Vagina (tissue), 2 donors: ENCODE results near the gene SEMA6A.

ENCODE experiments used
- POLR2AphosphoS5 ChIP-seq, 2 donors: sonication (generic); formaldehyde crosslinking; IDR thresholded peaks; one replicate each; pipeline ENCODE4 v1.9.0; 2017; ENCODE audit warnings: antibody characterized with exemption in 2 of 2, mild to moderate bottlenecking in 2 of 2, low read depth in 1 of 2; ENCODE audit not compliant: insufficient read depth in 1 of 2
- TF ChIP-seq, protein P1 (sequence below), 3 experiments: fragments of 450-650 bp in 2 of 3; fragments of 200-600 bp in 1 of 3; sonication (generic) in 1 of 3; IDR thresholded peaks; one replicate each; pipeline ENCODE4 v1.5.1; 2017 to 2019; ENCODE audit warnings: antibody characterized with exemption in 3 of 3, mild to moderate bottlenecking in 2 of 3, moderate library complexity in 2 of 3

- TF ChIP-seq POLR2AphosphoS5 (IDR thresholded peaks at IDR 0.05; ENCODE audit: insufficient read depth in 1 of 2, low read depth in 1 of 2), result no peak
- TF ChIP-seq, protein P1, sequence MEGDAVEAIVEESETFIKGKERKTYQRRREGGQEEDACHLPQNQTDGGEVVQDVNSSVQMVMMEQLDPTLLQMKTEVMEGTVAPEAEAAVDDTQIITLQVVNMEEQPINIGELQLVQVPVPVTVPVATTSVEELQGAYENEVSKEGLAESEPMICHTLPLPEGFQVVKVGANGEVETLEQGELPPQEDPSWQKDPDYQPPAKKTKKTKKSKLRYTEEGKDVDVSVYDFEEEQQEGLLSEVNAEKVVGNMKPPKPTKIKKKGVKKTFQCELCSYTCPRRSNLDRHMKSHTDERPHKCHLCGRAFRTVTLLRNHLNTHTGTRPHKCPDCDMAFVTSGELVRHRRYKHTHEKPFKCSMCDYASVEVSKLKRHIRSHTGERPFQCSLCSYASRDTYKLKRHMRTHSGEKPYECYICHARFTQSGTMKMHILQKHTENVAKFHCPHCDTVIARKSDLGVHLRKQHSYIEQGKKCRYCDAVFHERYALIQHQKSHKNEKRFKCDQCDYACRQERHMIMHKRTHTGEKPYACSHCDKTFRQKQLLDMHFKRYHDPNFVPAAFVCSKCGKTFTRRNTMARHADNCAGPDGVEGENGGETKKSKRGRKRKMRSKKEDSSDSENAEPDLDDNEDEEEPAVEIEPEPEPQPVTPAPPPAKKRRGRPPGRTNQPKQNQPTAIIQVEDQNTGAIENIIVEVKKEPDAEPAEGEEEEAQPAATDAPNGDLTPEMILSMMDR (IDR thresholded peaks at IDR 0.05), result no peak
Measured at GRCh38 chr5:116455061-116455460, 119.6 kb downstream of the SEMA6A start.
